OCI-LY7 (cell line): ENCODE results near the gene PAK1. TPM values are rescaled to one million over a fixed set of nuclear protein-coding genes. Genes with fewer than 3 reads are reported as not detected.

Experiments
- BruUV-seq: library from RNA; stranded (reverse); fragments of 400-500 nt; replicated peaks from 2 replicates; lab custom pipeline; 2021; lab: Mats Ljungman, UMichigan
- CTCF ChIA-PET: fragments of 300-600 bp; sonication (Branson Sonifier 250); formaldehyde crosslinking; loops from one replicate; lab custom pipeline; 2022; ENCODE audit warnings: antibody characterized with exemption; ENCODE audit not compliant: unreplicated experiment; lab: Charles Lee
- POLR2A ChIA-PET: fragments of 300-600 bp; sonication (Branson Sonifier 250); formaldehyde crosslinking; loops from one replicate; lab custom pipeline; 2022; ENCODE audit warnings: antibody characterized with exemption; lab: Charles Lee
- DNase-seq: peaks from one replicate; pipeline ENCODE4 v3.0.0-alpha.2; 2015; ENCODE audit warnings: low spot score
- H2AFZ ChIP-seq: fragments of 200-600 bp; sonication (generic), shearing (Covaris generic); 2 replicates; pipeline ENCODE4 v1.6.1; 2014; ENCODE audit warnings: mild to moderate bottlenecking, antibody characterized with exemption, low read length, moderate library complexity
- H3K27ac ChIP-seq: fragments of 200-600 bp; sonication (generic); 2 replicates; pipeline ENCODE4 v1.5.1; 2014; ENCODE audit warnings: mixed run types, low read depth, mild to moderate bottlenecking, moderate library complexity, low read length, inconsistent platforms; ENCODE audit not compliant: poor library complexity, severe bottlenecking
- H3K36me3 ChIP-seq: fragments of 200-600 bp; sonication (generic); 2 replicates; pipeline ENCODE4 v1.6.1; 2014; ENCODE audit warnings: mild to moderate bottlenecking, antibody characterized with exemption, low read length, moderate library complexity, mixed read lengths; ENCODE audit not compliant: insufficient read depth
- H3K4me1 ChIP-seq: fragments of 200-600 bp; sonication (generic); 2 replicates; pipeline ENCODE4 v1.5.1; 2014; ENCODE audit warnings: mild to moderate bottlenecking, low read length; ENCODE audit not compliant: insufficient read depth, poor library complexity, severe bottlenecking
- H3K4me2 ChIP-seq: fragments of 200-600 bp; sonication (generic); 2 replicates; pipeline ENCODE4 v1.6.1; 2014; ENCODE audit warnings: mild to moderate bottlenecking, low read length
- H3K4me3 ChIP-seq: fragments of 200-600 bp; sonication (generic); 2 replicates; pipeline ENCODE4 v1.5.1; 2014; ENCODE audit warnings: mild to moderate bottlenecking, low read depth, low read length; ENCODE audit not compliant: poor library complexity, severe bottlenecking
- H3K79me2 ChIP-seq: fragments of 200-600 bp; sonication (generic); 2 replicates; pipeline ENCODE4 v1.6.1; 2016; ENCODE audit warnings: low read depth, mild to moderate bottlenecking, low read length, moderate library complexity, mixed read lengths; ENCODE audit not compliant: insufficient read depth
- H3K9me2 ChIP-seq: fragments of 200-600 bp; sonication (generic); 2 replicates; pipeline ENCODE4 v1.6.1; 2016; ENCODE audit warnings: mild to moderate bottlenecking, low read length, mixed read lengths; ENCODE audit not compliant: insufficient read depth
- H3K9me3 ChIP-seq: fragments of 200-600 bp; sonication (generic); 2 replicates; pipeline ENCODE4 v1.6.1; 2014; ENCODE audit warnings: mild to moderate bottlenecking, mixed run types, low read length, mixed read lengths
- H4K20me1 ChIP-seq: fragments of 200-600 bp; sonication (generic); 2 replicates; pipeline ENCODE4 v1.6.1; 2014; ENCODE audit warnings: mild to moderate bottlenecking, antibody characterized with exemption, low read length, moderate library complexity, mixed read lengths; ENCODE audit not compliant: insufficient read depth
- EZH2phosphoT487 ChIP-seq: fragments of 200-600 bp; sonication (generic); IDR thresholded peaks from 2 replicates; pipeline ENCODE4 v1.6.1; 2018; ENCODE audit warnings: low read depth, borderline replicate concordance, mild to moderate bottlenecking, mixed run types, antibody characterized with exemption, low read length, moderate library complexity, mixed read lengths
- intact Hi-C: fragments of 100-400 bp; cut with micrococcal nuclease; formaldehyde crosslinking; loops from one replicate; pipeline ENCODE4 v1.10.0; 2022; ENCODE audit not compliant: unreplicated experiment
- total RNA-seq, 2 experiments: library from RNA; depleted of rRNA in 1 of 2; stranded (reverse); fragments of >200 nt in 1 of 2; shearing (Covaris generic) in 1 of 2; gene quantifications; 2 replicates each; pipeline ENCODE4 v1.2.3, GENCODE V29; 2014 to 2022
- TF ChIP-seq, protein P1 (sequence below): fragments of 200-600 bp; sonication (generic); conservative IDR thresholded peaks from 2 replicates; pipeline ENCODE4 v1.5.1; 2014; ENCODE audit warnings: mild to moderate bottlenecking, antibody characterized with exemption, low read length, moderate library complexity, mixed read lengths

The PAK1 gene
- total RNA-seq, 2 experiments from 2014 or later: 1.0 to 3.4 TPM

GRCh38 chr11:77411137-77411707 lies 62.7 kb downstream of the PAK1 start:
- Histone ChIP-seq H3K4me3 (no peak overlapping the region), H3K4me1 (no peaks in the 10 kb centered on the region), H4K20me1 (no peaks in the 10 kb centered on the region), H3K4me2 (peak overlapping the region; percentile 20; the same call in 1 of the 2 replicates), H3K79me2 (no peaks in the 10 kb centered on the region), H3K36me3 (no peaks in the 10 kb centered on the region), H3K27ac (no peak overlapping the region), H2AFZ (no peak overlapping the region), H3K9me3 (no peaks in the 10 kb centered on the region), H3K9me2 (no peaks in the 10 kb centered on the region)
- no peak for DNase-seq
- ChIA-PET CTCF (no interaction called here), POLR2A (interaction anchor here (0.6 to 0.8 kb wide), 2 partner anchors 93 to 250 kb away, joined by 3 to 5 read pairs; no protein-coding TSS in a partner anchor)
- TF ChIP-seq EZH2phosphoT487: no peak
- TF ChIP-seq, protein P1, sequence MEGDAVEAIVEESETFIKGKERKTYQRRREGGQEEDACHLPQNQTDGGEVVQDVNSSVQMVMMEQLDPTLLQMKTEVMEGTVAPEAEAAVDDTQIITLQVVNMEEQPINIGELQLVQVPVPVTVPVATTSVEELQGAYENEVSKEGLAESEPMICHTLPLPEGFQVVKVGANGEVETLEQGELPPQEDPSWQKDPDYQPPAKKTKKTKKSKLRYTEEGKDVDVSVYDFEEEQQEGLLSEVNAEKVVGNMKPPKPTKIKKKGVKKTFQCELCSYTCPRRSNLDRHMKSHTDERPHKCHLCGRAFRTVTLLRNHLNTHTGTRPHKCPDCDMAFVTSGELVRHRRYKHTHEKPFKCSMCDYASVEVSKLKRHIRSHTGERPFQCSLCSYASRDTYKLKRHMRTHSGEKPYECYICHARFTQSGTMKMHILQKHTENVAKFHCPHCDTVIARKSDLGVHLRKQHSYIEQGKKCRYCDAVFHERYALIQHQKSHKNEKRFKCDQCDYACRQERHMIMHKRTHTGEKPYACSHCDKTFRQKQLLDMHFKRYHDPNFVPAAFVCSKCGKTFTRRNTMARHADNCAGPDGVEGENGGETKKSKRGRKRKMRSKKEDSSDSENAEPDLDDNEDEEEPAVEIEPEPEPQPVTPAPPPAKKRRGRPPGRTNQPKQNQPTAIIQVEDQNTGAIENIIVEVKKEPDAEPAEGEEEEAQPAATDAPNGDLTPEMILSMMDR: no peak
- intact Hi-C loops: no loop called here
- no TSS peak for BruUV-seq

- no TSS peak for BruUV-seq
- no peaks in the 10 kb centered on the region for H3K36me3 ChIP-seq
- POLR2A ChIA-PET: interaction anchor here (0.6 to 1.0 kb wide), 6 partner anchors 26 to 251 kb away, joined by 3 to 7 read pairs (median 4); no protein-coding TSS in a partner anchor
- DNase-seq: no peak
- H2AFZ ChIP-seq: no peak overlapping the region
- no peaks in the 10 kb centered on the region for H4K20me1 ChIP-seq
- no peak overlapping the region for H3K4me2 ChIP-seq
- no peaks in the 10 kb centered on the region for H3K79me2 ChIP-seq
- H3K4me3 ChIP-seq: no peak overlapping the region
- H3K27ac ChIP-seq: no peak overlapping the region
- H3K4me1 ChIP-seq: no peaks in the 10 kb centered on the region
- no peaks in the 10 kb centered on the region for H3K9me3 ChIP-seq
- intact Hi-C loops: no loop called here
- CTCF ChIA-PET: no interaction called here
- TF ChIP-seq, protein P1: no peak
- no peak for TF ChIP-seq EZH2phosphoT487
- H3K9me2 ChIP-seq: no peaks in the 10 kb centered on the region
Observed at GRCh38 chr11:77410076-77410827, 63.6 kb downstream of the PAK1 start.

- Histone ChIP-seq H3K27ac (no peak overlapping the region), H3K4me3 (no peak overlapping the region), H4K20me1 (no peaks in the 10 kb centered on the region), H2AFZ (no peak overlapping the region), H3K4me1 (no peaks in the 10 kb centered on the region), H3K9me2 (no peaks in the 10 kb centered on the region), H3K36me3 (no peaks in the 10 kb centered on the region), H3K9me3 (no peaks in the 10 kb centered on the region), H3K79me2 (no peaks in the 10 kb centered on the region), H3K4me2 (no peak overlapping the region)
- CTCF ChIA-PET: no interaction called here
- DNase-seq: no peak
- intact Hi-C loops: no loop called here
- POLR2A ChIA-PET: no interaction called here
- no peak for TF ChIP-seq EZH2phosphoT487
- TF ChIP-seq, protein P1: no peak
- no TSS peak for BruUV-seq
Observed at GRCh38 chr11:77409046-77409445, 64.8 kb downstream of the PAK1 start.
